ENCODE measurements around the gene FTO.
"Not testable (repeated sequence)": the region's sequence is repeated elsewhere in the genome, so short reads cannot be mapped to it uniquely, and the experiment has no call there.

FTO gene

DNA sequence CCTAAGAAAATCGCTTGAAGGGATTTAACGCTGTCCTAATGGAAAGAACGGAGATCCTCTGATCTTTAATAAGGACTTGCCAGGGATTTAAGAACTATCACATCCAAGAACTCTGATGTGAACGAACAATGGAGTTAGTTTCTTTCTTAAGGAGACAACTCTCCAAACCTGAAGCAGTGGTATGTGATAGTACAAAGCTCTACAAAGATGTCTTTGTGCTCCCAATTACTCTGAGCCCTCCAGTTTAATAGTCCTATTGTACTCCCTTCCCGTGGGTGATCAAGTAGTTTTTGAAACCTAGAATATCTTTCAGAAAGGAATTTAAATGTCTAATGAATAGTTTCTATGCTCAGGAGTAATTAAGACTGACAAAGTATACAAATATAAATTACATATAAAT is 123.8 kb downstream of the FTO start:
- no peak for DNase-seq (ENCODE audit: low read depth)

DNA sequence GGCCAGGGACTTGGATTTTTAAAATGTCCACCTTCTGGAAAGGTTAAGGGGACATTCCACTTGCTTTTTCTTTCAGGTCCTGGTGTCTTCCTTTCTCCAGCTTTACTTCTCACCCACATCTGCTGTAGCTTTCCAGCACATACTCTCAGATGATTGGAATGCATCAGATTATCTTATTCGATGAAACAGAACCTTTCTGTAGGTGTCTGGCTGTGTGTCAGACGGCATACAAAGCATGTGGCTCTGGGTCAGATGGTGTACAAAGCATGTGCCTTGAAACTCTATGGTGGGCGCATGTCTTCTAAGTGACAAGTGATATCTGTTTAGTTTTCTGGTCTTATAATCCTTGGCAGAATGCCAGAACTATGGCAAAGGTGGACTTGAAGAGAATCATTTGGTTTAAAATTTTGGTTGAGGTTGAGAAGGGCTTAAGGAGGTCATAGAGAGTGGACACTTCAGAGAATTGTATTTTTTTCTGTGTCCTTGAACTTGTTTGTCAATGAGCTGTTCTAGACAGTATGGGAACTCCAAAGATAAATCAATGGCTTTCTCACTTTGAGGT is 125.3 kb downstream of the FTO start:
- DNase-seq (ENCODE audit: low read depth): no peak

GRCh38 chr16:53832896-53833544 is 129.1 kb downstream of the FTO start:
- no peak for DNase-seq (ENCODE audit: low read depth)

DNA sequence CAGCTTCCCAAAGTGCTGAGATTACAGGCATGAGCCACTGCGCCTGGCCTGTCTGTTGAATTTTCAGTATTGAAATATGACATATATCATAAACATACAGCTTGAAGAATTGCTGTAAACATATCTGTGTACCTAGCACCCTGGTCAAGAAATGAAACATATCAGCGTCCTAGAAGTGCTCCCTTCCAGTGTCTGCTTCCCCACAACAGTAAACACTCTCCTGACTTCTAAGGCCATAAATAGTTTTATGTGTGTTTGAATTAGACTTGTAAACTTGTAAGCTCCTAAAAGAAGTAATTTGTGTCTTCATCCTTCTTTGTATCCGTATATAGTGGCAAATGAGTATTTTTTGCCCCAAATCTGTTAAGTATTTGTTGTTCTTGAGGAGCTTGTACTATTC is 132.2 kb downstream of the FTO start:
- no peak for DNase-seq (ENCODE audit: low read depth)

DNA sequence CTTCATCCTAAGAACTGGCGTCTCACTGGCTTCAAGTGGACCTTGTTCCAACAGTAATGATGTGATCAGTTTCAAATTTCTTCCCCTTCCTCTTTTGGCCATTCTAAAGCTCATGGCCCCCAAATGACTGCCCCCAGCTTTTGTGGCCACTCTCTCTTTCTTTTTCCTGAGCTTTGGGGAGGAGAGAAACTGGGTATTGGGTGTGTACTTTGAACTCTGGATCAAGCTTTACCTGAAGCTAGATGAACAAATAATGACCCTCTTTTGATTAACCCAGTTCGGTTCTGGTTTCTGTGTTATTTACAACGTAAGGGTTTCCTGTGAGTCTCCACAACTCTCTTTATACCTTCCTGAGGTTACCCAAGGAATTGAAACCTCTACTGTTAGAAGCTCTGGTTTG is 132.7 kb downstream of the FTO start:
- DNase-seq (ENCODE audit: low read depth): no peak

GRCh38 chr16:53837426-53837825 is 133.5 kb downstream of the FTO start:
- DNase-seq (ENCODE audit: low read depth): no peak

GRCh38 chr16:53839150-53839549 is 135.2 kb downstream of the FTO start:
- DNase-seq (ENCODE audit: low read depth): no peak

DNA sequence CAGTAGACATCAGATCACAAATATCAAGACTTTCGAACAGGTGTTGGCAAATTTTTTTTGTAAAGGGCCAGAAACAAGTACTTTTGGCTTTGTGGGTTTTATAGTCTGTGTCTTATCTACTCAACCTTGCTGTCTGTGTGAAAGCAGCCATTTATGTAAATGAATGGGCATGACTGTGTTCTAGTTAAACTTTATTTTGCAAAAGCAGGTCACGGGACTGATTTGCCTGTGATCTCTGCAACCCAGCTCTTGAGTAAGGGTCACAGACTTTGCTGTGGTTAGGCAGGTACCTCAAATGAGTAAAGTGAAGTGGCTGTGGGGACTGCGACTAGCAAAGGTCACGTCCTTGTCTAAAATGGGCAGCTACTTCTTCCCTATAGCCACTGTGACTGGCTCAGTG is 136.5 kb downstream of the FTO start:
- DNase-seq (ENCODE audit: low read depth): no peak

DNA sequence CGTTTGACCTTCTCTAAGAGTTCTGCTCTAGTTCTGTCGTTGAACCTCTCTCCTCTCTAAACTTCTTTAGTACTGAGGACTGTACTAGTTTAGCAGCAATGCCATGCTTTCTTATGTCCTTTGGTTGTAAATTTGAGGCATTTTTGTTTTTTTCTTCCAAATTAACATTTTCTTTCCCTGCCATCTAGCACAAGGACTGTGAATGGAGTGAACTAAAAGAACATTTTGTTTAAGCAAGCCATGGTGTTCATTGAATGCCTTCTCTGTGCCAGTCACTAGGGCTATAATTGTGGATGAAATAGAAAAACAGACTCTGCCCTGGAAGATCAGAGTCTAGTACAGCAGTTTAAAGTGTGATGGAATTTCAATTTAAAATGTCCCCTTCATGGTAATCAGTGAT is 137.9 kb downstream of the FTO start:
- DNase-seq (ENCODE audit: low read depth): no peak

DNA sequence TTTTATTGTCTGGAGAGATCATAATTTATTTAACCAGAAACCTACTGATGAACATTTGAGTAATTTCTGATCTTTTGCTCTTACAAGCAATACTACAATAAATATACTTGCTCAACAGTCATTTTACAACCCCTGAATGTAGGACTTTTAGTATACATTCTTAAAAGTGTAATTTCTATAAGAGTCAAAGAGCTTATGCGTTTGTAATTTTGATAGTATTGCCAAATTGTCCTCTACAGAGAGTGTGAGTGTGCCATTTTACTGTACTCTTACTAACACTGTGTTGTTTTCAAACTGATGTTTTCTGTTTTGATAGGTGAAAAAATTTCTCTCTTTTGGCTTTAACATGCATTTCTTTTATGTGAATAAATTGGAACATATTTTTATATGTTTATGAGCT is 139.1 kb downstream of the FTO start:
- DNase-seq (ENCODE audit: low read depth): no peak

DNA sequence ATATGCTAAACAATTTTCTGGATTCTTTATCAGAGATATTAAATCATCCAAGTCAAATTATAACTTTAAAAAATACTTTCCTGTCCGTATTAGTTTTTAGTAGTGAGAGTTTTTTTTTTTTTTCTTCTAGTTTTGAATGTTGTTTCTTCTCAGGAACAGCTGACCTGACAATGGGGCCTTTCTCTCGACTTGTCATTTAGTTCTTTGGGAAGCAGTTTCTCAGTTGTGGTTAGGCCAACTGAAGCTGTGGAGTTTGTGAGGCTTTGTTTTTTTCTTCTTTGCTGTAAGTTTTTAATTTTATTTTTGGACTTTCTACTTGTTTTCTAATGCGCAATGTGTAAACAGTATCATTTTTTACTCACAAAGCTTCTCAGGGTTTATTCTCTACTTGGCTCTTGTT is 140.8 kb downstream of the FTO start:
- no peak for DNase-seq (ENCODE audit: low read depth)

- not testable (repeated sequence) for DNase-seq (ENCODE audit: low read depth)
These were observed 142.6 kb downstream of the FTO start for GRCh38 chr16:53846549-53846948.

DNA sequence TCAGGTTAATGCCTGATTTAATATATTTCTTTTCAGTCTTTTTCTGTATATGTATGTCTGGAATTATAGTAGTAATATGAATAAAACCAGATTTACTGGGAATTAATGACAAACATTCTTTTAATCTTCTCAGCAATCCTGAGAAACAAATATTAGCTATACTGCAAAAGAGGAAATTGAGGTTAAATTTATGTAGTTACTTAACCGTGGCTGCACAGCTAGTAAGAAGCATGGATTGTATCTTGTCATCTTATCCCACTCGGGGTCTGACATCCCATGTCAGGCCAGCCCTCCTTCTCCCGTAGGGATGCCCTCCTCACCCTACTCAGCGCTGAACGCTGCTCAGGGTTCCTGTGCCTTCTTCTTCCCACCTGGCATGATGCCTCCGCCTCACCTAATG is 143.0 kb downstream of the FTO start:
- DNase-seq (ENCODE audit: low read depth): no peak

- DNase-seq (ENCODE audit: low read depth): no peak
These were observed 144.5 kb downstream of the FTO start for GRCh38 chr16:53848277-53848942.

DNA sequence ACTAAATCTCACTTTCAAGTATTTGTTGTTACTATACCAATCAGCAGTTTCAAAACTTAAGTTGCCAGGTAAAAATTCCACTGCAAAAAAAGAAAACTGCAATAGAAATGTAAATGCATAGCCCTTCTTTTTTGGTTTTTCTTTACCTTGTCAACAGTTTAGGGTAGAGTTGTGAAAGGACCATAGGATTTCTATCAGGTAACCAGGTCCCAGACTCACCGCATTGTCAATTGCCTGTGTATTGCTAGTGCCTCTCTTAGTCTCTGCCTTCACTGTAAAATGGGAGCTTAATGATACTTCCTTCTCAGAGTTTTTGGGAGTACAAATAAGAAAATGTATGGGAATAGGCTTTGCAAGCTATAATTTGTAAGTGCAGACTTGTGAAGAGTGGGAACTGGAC is 145.0 kb downstream of the FTO start:
- no peak for DNase-seq (ENCODE audit: low read depth)

DNA sequence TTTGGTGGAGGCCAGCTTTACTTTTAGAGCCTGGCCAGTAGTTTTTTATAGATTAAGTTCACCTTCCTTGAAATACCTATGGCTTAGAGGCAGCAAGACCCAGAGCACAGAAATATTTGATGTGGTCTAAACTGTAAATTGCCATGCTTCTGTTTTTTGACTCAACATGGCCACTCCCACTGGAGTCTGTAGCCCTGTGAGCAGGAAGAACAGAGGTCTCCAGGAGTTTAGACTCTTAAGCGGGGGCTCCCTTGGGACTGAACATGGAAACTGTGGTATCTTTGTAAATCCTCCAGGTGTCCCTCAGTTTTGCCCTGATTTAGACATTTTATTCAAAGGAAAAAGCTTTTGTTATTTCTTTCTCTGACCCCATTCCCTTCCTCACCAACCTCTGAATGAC is 145.6 kb downstream of the FTO start:
- no peak for DNase-seq (ENCODE audit: low read depth)

DNA sequence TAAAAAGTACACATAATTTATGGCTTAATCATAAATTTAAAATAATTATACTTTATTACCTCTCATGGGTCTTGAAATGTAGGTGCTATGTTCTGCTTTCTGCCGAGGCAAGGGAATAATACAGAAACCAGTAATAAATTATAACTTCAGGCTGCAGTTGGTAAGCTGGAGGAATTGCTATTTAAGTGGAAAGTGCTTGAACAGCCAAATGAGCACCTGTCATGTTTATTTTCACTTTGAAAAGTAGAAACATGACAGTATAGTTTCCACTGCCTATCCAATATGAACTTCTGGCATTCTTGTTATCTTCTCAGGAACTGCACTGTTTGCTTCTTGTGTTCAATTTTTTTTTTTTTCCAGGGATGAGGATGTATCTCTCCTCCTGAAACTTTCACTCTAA is 146.0 kb downstream of the FTO start:
- no peak for DNase-seq (ENCODE audit: low read depth)

- DNase-seq (ENCODE audit: low read depth): no peak
These were observed 148.7 kb downstream of the FTO start for GRCh38 chr16:53852678-53853077.

- DNase-seq (ENCODE audit: low read depth): no peak
These were observed 151.1 kb downstream of the FTO start for GRCh38 chr16:53855056-53855455.

DNA sequence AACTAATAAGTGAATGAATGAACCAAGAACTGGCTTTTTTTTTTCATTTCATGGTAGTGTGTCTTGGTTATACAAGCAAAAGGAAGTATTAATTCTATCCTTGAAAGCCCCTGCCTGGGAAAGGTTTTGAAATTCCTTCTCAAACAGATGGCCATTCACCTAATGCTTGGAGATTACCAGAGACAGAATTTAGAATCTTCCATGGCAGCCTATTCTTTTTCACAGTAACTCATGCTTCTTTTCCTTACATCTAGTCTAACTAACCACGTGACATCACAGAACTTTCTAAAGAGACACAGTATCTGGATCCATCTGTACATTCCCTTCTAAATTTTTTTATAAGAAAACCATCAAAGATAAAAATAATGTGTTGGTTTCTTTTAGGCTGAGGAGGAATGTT is 151.6 kb downstream of the FTO start:
- no peak for DNase-seq (ENCODE audit: low read depth)

GRCh38 chr16:53859995-53860540 is 156.1 kb downstream of the FTO start:
- DNase-seq (ENCODE audit: low read depth): no peak

GRCh38 chr16:53863861-53864260 is 159.9 kb downstream of the FTO start:
- no peak for DNase-seq (ENCODE audit: low read depth)

- no peak for DNase-seq (ENCODE audit: low read depth)
These were observed 161.0 kb downstream of the FTO start for GRCh38 chr16:53864819-53865493.

Data from activated T-helper 1 cell treated with Interleukin-2 at 50 U/mL for 16 hours (primary cell).